Measurements from ENCODE around the gene GRK5.
"Not testable (repeated sequence)": the region's sequence is repeated elsewhere in the genome, so short reads cannot be mapped to it uniquely, and the experiment has no call there.

The GRK5 gene

DNA sequence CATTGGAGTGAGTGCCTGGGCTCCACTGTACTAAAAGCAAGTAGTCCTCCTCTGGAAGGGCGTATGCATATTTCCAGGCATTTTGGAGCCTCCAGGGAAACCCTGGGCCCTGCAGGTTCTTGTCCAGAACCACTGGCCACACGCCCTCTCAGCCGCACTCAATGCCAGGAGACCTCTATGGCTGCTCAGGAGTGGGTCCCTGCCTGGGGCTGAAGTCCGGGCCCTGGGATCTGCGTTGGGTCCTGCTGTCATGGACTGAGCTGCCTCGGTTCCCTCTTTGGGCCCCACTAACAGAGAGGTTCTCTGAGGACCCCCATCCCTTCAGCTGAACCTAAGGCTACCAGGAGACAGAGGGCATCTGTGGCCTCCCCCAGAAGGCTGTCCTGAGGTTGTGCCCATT lies 58.3 kb downstream of the GRK5 start:
- DNase-seq (ENCODE audit: low read depth) = no peak
- TF ChIP-seq CTCF (conservative IDR thresholded peaks at IDR 0.05; ENCODE audit: low read length) = no peak
- H3K4me3 ChIP-seq (ENCODE audit: low read length) = no peak overlapping the region

GRCh38 chr10:119267384-119267783 lies 60.0 kb downstream of the GRK5 start:
- H3K4me3 ChIP-seq (ENCODE audit: low read length) = no peak overlapping the region
- no peak for TF ChIP-seq CTCF (conservative IDR thresholded peaks at IDR 0.05; ENCODE audit: low read length)

DNA sequence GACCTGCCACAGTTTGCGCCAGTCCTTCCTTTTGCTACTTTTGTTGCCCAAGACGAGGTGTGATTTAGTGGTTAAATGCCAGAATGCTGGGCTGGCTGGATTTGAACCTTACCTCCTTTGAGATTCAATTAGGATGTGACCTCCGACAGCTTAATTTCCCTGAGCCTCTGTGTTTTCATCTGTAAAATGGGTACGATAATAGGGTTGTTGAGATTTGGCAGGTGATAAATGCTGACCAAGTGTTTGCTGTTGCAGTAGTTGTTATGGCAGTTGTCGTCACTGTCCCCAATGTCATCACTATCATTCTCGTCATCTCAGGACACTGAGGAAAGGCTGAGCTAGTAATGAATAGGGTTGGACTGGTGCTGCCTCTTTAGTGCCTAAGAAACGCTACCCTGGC lies 61.1 kb downstream of the GRK5 start:
- no peak overlapping the region for H3K4me3 ChIP-seq (ENCODE audit: low read length)
- TF ChIP-seq CTCF (conservative IDR thresholded peaks at IDR 0.05; ENCODE audit: low read length) = no peak
- DNase-seq (ENCODE audit: low read depth) = no peak

More at GRCh38 chr10:119267384-119267783, 60.0 kb downstream of the GRK5 start:
- no peak for DNase-seq (ENCODE audit: low read depth)

DNA sequence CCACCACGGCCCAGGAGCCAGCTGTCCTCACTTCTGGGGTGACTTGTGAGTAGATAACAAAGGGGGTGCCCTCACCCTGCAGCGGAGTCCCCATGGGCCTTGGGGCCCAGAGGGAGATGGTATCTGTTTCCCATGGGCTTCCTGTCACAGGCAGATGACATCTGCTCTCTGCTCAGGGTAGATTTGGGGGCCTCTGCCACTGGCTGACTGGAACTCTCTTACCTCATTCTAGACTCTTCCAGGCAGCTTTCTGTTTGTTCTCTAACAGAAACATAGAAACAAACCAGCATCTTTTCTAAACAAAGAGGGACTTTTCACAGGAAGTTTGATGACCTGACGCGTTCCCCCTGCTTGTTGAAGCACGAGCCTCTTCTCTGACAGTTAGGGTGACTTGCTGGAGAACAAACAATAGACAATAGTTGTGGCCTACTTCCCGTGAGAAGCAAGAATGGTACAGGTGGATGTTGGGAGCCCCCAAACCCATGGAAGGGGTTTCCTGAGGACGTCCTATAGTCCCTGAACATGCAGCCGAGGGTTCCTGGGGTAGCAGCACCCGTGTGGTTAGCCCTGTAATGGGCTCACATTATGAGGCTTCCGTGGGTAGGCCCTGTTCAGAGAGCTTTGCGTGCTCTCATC lies 61.6 kb downstream of the GRK5 start:
- no peak overlapping the region for H3K4me3 ChIP-seq (ENCODE audit: low read length)
- no peak for DNase-seq (ENCODE audit: low read depth)
- TF ChIP-seq CTCF (conservative IDR thresholded peaks at IDR 0.05; ENCODE audit: low read length) = no peak

GRCh38 chr10:119269737-119270136 lies 62.4 kb downstream of the GRK5 start:
- TF ChIP-seq CTCF (conservative IDR thresholded peaks at IDR 0.05; ENCODE audit: low read length) = no peak

GRCh38 chr10:119270762-119271366 lies 63.5 kb downstream of the GRK5 start:
- no peak overlapping the region for H3K4me3 ChIP-seq (ENCODE audit: low read length)
- TF ChIP-seq CTCF (conservative IDR thresholded peaks at IDR 0.05; ENCODE audit: low read length) = no peak
- DNase-seq (ENCODE audit: low read depth) = no peak

More at GRCh38 chr10:119269737-119270136, 62.4 kb downstream of the GRK5 start:
- no peak overlapping the region for H3K4me3 ChIP-seq (ENCODE audit: low read length)
- no peak for DNase-seq (ENCODE audit: low read depth)

- H3K4me3 ChIP-seq (ENCODE audit: low read length); DNase-seq (ENCODE audit: low read depth): not testable (repeated sequence)
Observed at GRCh38 chr10:119272338-119272734, 65.0 kb downstream of the GRK5 start.

Measured in AG10803 (cell line).